GM11168 (cell line): Measurements from ENCODE around the gene ZNF610.

Experiments
- in situ Hi-C: fragments of 300-500 bp; cut with MboI; formaldehyde crosslinking; loops from one replicate; pipeline ENCODE4 v1.12.0; 2022; ENCODE audit warnings: low sequenced_read_pairs; ENCODE audit not compliant: unreplicated experiment

The ZNF610 gene

DNA sequence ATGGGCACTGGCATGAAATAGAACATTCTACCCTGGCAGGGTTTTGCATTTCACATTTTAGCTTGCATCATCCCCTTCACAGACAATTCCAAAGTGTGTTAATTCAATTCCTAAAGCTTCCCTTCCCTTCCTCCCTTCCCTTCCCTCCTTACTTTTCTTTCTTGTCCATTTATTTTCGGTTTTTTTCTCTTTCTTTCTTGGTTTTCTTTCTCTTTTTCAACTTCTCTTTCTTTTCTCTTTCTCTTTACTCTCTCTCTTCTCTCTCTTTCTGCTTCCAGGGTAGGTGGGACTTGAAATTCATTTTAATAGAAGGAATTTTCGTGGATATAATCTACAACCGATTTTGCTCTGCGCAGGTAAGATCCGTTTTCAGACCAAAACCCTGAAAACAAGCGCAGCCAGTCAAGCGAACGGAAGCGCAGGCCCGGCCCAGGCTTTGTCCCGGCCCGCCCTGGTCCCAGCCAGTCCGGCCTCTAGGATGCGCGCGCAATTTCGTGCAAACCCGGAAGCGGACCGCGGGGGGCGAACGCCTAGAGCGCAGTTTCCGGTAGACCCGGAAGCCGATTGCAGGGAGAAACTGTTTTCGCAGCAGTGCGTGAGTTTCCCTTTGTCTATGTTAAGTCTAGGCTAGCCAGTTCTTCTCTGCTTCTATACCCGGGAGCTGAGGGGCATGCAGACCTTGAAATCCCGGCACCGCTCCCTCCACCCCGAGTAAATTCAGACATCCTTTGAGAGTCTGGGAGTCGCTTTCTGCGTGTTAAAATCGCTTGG lies 61.5 kb downstream of the ZNF610 start, which contains the start of gene ZNF528:
TSS of gene ZNF528 (plus strand) at position 540 of the 771 bp plus-strand sequence. CDS start 4,165 bp downstream, outside the sequence.
- in situ Hi-C loops: no loop called here

DNA sequence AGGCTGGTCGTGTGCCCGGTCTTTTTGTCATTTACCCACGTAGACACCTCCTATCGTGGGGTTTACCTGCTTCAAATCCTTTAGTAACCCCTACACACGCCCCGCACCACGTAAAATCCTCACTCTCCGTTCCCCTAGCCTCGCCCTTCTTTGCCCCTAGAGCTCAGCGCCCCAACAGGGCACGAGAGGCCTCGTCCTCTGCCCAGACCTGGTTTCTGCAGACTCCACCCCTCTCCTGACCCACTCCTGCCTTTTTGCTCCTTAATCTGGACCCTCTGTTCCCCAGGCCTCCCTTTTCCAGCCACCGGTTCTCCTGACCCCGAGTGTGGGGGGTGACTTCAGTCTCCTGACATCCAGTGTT lies 62.0 kb downstream of the ZNF610 start:
- in situ Hi-C loops: no loop called here

DNA sequence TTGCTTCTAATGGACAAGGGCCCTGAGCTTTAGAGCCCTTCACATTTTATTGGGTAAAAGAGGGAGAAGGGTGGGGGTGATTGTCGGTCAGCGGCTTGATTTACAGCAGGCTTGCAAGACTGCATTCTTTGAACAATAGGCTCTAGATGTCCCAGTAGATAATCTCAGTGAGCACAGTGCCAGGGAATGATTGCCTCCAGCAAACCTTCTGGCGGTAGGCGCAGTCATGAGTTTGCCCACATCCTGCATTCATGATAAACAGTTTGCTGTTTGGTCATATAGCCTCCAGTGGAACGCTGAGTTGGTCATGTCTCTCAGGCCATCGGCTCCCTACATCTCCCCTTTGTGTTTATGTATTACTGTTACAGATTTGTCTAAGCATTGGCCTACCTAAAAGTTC lies 74.2 kb downstream of the ZNF610 start:
- in situ Hi-C loops: no loop called here

DNA sequence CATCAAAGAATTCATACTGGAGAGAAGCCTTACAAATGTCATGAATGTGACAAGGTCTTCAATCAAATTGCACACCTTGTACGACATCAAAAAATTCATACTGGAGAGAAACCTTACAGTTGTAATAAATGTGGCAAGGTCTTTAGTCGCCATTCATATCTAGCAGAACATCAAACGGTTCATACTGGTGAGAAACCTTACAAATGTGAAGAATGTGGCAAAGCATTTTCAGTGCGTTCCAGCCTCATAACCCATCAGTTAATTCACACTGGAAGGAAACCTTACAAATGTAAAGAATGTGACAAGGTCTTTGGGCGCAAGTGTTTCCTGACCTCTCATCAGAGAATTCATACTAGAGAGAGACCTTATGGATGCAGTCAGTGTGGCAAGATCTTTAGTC lies 79.7 kb downstream of the ZNF610 start:
- in situ Hi-C loops: no loop called here
